NCI-H2107 (cell line): ENCODE data around the gene MAD1L1.
"Not testable (repeated sequence)": the region's sequence is repeated elsewhere in the genome, so short reads cannot be mapped to it uniquely, and the experiment has no call there.

ENCODE experiments used
- DNase-seq: peaks from one replicate; lab custom pipeline; 2025; lab: John Stamatoyannopoulos, UW

The MAD1L1 gene

GRCh38 chr7:2232766-2233520 lies at the start of gene MAD1L1:
Gene MAD1L1, minus strand, starts transcription at chr7:2232945. Its CDS starts 2,812 bp downstream, at chr7:2230133.
- DNase-seq, result peak; percentile 93

GRCh38 chr7:2282185-2282751 lies 49.5 kb upstream of the MAD1L1 start:
- no peak for DNase-seq

- DNase-seq, result no peak
These were observed 48.8 kb upstream of the MAD1L1 start for GRCh38 chr7:2281541-2281940.

GRCh38 chr7:2280424-2280823 lies 47.7 kb upstream of the MAD1L1 start:
- no peak for DNase-seq

GRCh38 chr7:2279896-2280295 lies 47.2 kb upstream of the MAD1L1 start:
- no peak for DNase-seq

GRCh38 chr7:2278026-2278425 lies 45.3 kb upstream of the MAD1L1 start:
- no peak for DNase-seq

GRCh38 chr7:2276107-2276506 lies 43.4 kb upstream of the MAD1L1 start:
- no peak for DNase-seq

GRCh38 chr7:2275101-2275500 lies 42.4 kb upstream of the MAD1L1 start:
- DNase-seq, result no peak

GRCh38 chr7:2274666-2275065 lies 41.9 kb upstream of the MAD1L1 start:
- DNase-seq, result no peak

- no peak for DNase-seq
These were observed 41.1 kb upstream of the MAD1L1 start for GRCh38 chr7:2273866-2274265.

- DNase-seq, result no peak
These were observed 39.3 kb upstream of the MAD1L1 start for GRCh38 chr7:2272031-2272430.

GRCh38 chr7:2271273-2272026 lies 38.7 kb upstream of the MAD1L1 start:
- DNase-seq, result no peak

GRCh38 chr7:2270495-2270894 lies 37.8 kb upstream of the MAD1L1 start:
- DNase-seq, result no peak

GRCh38 chr7:2269991-2270460 lies 37.3 kb upstream of the MAD1L1 start:
- no peak for DNase-seq

- not testable (repeated sequence) for DNase-seq
These were observed 36.6 kb upstream of the MAD1L1 start for GRCh38 chr7:2269089-2269990.

GRCh38 chr7:2266911-2267310 lies 34.2 kb upstream of the MAD1L1 start:
- no peak for DNase-seq

GRCh38 chr7:2264158-2264557 lies 31.4 kb upstream of the MAD1L1 start:
- no peak for DNase-seq

GRCh38 chr7:2263176-2263575 lies 30.4 kb upstream of the MAD1L1 start:
- DNase-seq, result no peak

- no peak for DNase-seq
These were observed 28.9 kb upstream of the MAD1L1 start for GRCh38 chr7:2261611-2262010.

- peak; percentile 84 for DNase-seq
These were observed 28.1 kb upstream of the MAD1L1 start for GRCh38 chr7:2260820-2261219.

- DNase-seq, result no peak
These were observed 26.7 kb upstream of the MAD1L1 start for GRCh38 chr7:2259480-2259879.
